Cerebellar nuclear complex (tissue), 1 donor: ENCODE measurements around the gene ZBP1.

ENCODE experiments used
- DNase-seq, 2 experiments: peaks; one replicate each; lab custom pipeline; 2025; lab: John Stamatoyannopoulos, UW

ZBP1 gene

GRCh38 chr20:57571782-57572416 is 48.3 kb downstream of the ZBP1 start:
- no peak for DNase-seq

GRCh38 chr20:57570920-57571319 is 49.3 kb downstream of the ZBP1 start:
- no peak for DNase-seq

DNA sequence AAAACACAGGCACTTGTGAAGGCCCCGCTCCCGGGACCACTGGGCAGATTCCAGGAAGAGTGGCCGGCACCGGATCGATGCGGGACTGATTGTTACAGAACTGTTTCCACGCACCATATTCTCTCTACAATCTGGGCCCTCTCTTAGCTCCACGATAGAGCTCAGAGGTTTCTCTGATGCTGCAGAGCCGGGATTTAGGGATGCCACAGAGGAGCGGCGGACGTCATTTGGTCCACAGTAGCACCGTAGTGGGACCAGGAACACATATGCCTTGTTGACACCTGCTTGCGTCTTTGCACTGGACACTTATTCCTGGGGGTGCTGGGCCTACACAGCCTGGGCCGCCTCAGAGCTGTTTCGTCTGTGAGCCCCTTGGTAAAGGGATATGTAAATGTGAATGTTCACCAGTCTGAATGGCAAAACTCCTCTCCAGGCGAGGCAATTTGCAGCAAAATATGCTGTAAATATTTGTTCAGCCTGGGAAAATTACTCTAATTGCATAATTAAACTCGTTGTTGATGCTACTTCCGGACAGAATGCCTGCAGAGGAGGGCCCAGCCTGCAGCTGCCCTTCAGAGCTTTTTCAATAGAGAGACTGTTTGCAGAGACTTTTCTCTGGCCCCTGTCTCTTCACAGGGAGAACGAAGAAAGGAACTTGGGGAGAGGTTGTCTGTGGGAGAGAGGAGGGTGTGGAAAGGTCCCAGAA is 49.9 kb downstream of the ZBP1 start:
- DNase-seq, result no peak

GRCh38 chr20:57568960-57569359 is 51.3 kb downstream of the ZBP1 start:
- DNase-seq, result no peak

DNA sequence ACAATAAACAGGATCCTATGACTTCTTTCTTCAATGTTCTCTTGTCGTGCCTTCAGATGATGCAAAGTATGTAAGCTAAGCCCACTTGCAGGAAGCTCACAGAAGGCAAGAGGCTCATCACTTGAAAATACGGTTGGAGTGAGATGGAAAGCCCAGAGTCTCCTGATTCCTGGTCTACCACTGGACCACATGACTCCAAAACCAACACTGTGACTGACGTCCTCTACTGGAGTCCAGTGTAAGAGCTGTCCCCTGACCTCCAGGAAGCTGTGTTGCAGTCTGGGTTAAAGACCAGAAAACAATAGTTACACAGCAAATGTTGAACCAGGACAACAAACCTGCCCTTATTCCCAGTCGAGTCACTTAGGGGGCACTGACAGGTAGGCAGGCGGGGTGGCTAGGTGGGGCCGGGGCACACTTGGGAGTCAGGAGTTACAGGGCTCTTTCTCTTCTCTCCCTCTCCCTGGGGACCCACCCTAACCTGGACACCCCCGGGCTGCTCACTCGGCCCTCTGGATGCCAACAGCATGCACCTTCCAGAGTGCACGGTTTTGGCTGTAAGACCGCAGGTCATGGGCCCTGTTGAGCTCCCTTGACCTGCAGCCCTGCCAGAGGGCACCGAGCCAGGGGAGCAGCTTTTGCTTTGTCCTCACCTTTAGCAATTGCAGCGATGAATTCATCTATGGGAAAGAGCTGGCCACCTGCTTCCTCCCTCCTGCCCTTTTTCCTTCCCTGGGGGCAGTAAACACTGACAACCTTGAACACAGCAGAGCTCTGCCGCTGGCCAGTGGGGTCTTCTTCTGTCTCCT is 51.9 kb downstream of the ZBP1 start:
- DNase-seq, result no peak

DNA sequence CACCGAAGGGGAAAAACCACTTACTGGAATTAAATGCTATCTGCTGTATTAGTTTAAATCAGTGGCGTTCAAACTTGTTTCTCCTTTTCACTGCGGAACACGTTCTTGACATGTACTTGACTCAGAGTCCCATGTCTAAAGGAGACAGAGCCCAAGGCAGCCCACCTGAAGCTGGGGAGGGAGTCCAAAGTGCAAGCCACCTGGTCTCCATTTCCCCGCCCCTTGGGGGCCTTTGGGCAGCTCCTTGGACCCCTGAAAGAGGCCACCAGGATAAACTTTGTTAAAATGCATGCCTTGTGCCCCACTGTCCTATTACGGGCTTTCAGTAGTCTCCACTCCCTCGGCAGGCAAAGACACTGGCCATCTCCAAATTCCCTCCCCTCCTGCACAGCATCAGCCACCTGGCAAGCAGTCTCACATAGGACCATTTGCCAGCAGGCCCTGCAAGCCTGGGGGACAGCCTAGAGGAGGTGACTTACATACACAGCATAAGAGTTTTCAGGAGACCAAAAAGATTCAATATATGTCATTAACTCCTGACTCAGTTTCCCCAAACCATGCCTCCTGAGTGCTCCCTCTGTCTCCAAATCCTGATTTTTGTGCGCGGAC is 52.7 kb downstream of the ZBP1 start:
- no peak for DNase-seq

DNA sequence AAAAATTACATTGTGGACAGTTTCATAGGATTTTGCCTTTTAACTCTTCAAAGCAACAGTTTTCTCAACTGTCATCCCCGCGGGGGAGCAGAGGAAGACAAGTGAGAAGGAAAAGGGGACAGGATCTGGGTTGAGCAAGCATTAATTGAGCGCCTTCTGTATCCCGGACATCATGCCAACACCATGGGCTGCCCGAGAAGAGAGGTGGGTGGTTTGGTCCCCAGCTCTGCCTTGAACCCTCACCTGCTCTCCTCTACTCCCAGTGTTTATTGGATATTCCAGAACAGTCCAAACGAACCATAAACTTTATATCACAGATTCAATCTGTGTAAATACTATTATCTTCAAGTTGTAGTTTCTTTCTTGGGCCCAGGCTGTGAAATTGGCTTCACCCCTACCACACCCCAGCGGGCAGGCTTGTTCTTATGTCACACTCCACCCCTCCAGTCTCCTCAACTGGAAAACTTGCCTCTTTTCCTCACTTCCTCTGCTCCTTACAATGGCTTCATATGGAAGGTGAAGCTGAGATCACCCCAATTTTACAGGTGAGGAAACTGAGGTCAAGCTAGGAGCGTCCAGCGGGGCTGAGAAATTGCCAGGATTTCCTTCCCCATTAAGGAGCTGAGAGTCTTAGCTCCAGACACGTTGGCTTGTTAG is 53.3 kb downstream of the ZBP1 start:
- DNase-seq, result no peak

DNA sequence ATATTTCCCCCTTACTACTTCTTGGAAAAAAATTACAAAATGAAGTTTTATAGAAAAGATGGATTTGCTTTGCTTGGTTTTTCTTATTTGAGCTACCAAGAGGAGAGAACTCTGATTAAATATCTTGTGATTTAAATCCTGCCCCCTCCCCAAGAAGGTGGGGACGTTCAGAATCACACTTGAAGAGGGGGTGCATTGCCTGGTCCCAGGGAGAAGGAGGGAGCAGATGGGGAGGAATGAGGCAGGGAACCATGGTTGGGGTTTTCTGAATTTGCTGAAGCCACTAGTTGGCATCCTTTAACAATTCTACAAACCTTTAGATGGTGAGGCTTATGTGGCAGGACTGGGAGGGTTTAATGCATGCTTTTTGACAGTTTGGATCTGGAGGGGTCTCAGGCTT is 53.8 kb downstream of the ZBP1 start:
- DNase-seq, result no peak

GRCh38 chr20:57564951-57565642 is 55.1 kb downstream of the ZBP1 start:
- DNase-seq, result no peak

DNA sequence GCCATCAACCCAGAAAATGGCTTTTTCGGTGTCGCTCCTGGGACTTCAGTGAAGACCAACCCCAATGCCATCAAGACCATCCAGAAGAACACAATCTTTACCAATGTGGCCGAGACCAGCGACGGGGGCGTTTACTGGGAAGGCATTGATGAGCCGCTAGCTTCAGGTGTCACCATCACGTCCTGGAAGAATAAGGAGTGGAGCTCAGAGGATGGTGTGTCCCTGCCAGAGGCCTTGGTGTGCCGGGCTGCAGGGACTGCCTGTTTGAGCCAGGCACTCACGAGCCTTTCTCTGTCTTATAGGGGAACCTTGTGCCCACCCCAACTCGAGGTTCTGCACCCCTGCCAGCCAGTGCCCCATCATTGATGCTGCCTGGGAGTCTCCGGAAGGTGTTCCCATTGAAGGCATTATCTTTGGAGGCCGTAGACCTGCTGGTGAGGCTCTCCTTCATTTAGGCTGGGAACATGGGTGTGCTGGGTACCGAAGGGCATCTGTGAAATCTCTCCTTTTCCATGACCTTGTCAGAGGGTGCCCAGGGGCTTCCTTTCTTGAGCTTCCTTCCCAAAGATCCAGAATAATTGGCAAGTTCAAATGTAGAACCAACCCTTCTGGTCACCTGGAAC is 55.9 kb downstream of the ZBP1 start:
- no peak for DNase-seq

- DNase-seq, result no peak
Measured at GRCh38 chr20:57563522-57563921, 56.7 kb downstream of the ZBP1 start.

DNA sequence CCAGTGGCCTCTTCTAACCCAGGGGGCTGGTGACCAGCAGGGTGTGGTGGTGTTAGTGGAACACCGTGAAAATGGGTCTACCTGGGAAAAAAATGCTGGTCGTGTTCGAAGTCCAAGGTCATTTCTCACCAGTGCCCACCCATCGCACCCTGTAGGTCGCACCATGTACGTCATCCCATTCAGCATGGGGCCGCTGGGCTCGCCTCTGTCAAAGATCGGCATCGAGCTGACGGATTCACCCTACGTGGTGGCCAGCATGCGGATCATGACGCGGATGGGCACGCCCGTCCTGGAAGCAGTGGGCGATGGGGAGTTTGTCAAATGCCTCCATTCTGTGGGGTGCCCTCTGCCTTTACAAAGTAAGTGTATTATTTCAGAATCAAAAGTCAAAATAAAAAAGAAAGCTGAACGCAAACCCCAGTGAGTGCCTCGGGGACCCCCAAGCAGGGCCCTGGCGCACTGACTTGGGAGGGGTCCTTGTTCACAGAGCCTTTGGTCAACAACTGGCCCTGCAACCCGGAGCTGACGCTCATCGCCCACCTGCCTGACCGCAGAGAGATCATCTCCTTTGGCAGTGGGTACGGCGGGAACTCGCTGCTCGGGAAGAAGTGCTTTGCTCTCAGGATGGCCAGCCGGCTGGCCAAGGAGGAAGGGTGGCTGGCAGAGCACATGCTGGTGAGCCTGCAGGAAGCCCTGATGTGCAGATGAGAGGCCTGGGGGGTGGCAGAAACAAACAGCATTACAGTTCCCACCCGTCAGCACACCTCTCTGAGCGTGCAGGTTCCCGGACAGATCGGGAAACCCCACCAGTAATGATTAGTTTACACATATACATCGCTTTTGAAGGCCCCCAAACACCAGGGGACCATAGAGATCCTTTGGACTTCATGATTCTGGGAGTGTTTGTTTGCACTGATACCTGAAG is 57.4 kb downstream of the ZBP1 start:
- no peak for DNase-seq

DNA sequence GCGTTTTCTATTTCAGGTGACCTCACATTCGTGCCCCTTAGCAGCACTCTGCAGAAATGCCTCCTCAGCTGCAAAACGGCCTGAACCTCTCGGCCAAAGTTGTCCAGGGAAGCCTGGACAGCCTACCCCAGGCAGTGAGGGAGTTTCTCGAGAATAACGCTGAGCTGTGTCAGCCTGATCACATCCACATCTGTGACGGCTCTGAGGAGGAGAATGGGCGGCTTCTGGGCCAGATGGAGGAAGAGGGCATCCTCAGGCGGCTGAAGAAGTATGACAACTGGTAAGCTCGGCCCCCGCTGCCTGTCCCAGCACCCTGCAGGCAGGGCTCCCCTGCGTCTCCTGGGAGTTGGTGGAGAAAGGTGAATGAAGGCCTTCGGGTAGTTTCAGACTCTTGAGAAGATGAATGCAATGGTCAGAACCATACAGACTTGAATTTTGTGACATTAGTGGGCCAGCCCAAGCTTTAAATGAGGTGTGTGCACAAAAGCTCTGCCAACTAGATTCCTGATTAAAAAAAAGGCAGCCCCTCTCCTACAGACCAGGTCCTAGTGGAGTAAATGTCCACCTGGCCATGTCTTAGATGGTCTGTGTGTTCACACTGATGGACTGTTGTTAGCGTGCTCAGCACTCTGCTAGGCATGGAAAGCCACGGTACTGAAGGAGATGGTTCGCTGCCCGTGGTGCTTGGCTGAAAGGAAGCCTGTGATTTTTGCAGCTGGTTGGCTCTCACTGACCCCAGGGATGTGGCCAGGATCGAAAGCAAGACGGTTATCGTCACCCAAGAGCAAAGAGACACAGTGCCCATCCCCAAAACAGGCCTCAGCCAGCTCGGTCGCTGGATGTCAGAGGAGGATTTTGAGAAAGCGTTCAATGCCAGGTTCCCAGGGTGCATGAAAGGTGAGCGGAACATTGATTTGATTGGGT is 58.6 kb downstream of the ZBP1 start:
- DNase-seq, result no peak

GRCh38 chr20:57560554-57561355 is 59.5 kb downstream of the ZBP1 start, which contains the start of gene PCK1:
TSS of gene PCK1 (plus strand) at chr20:57561110. CDS start at chr20:57561412, 302 bp downstream.
- no peak for DNase-seq

DNA sequence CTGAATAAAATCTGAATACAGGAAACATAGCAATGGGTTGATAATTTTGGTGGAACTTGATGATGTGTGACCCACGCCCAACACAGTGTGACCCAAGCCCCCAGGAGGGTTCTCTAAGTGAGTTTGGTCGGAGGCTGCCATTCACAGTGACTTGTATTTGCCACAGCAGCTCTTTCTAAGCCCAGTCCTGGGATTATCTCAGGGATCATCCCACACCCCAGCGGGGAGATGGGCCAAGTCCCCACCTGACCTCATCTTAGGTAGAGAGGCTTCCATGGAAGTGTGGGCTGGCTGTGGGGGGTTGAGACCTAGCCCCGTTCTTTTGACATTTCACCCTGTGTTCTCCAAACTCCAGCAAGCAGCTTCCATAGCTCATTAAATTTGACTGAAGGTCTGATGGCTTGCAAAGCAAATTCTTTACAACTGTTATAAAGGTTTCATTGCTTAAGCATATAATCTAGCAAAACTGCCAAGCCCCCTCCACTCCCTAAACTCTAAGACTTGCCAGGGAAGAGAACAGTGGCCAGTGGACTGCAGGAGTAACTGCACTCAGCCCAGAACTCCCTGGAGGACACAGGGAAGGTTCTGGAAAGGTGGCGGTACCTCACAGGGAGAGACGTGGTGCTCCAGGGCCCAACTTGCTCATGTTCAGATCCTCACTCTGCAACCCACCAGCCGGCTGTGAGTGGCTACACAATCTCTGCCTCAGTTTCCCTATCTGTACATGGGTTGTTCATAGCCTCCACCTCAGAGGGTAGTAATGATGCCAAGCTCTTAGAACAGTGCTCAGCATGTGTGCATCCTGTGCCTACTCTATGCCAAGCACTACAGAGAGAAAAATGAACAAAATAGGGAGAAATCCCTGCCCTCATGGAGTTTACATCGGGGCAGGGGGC is 60.3 kb downstream of the ZBP1 start:
- DNase-seq, result no peak

GRCh38 chr20:57559289-57559634 is 61.0 kb downstream of the ZBP1 start:
- no peak for DNase-seq
